ENCODE results near the gene KLHL8.

DNA sequence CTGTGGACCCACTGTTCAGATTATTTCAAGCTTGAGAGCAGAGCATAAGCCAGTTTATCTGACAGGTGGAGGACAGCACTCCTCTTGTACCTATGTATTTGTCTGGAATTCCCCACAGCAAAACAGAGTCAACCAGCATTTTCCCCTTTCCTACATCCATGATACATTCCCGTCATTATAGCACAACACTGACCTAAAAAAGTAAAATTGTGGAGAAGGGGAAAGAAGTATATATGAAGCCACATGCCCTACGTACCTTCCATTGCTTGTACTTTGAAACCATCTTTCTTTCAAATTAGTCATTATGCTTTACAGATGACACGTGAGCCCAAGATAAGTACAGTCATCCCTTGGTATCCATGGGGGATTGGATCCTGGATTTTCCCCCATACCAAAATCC, 73.3 kb downstream of the KLHL8 start:
- TF ChIP-seq, protein P1, sequence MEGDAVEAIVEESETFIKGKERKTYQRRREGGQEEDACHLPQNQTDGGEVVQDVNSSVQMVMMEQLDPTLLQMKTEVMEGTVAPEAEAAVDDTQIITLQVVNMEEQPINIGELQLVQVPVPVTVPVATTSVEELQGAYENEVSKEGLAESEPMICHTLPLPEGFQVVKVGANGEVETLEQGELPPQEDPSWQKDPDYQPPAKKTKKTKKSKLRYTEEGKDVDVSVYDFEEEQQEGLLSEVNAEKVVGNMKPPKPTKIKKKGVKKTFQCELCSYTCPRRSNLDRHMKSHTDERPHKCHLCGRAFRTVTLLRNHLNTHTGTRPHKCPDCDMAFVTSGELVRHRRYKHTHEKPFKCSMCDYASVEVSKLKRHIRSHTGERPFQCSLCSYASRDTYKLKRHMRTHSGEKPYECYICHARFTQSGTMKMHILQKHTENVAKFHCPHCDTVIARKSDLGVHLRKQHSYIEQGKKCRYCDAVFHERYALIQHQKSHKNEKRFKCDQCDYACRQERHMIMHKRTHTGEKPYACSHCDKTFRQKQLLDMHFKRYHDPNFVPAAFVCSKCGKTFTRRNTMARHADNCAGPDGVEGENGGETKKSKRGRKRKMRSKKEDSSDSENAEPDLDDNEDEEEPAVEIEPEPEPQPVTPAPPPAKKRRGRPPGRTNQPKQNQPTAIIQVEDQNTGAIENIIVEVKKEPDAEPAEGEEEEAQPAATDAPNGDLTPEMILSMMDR (IDR thresholded peaks at IDR 0.05; ENCODE audit: low read depth, low read length) = no peak
- TF ChIP-seq EZH2phosphoT487 (IDR thresholded peaks at IDR 0.05; ENCODE audit: low read depth) = no peak

Measured in OCI-LY3 (cell line).